ENCODE results near the gene SNX15.

The SNX15 gene

DNA sequence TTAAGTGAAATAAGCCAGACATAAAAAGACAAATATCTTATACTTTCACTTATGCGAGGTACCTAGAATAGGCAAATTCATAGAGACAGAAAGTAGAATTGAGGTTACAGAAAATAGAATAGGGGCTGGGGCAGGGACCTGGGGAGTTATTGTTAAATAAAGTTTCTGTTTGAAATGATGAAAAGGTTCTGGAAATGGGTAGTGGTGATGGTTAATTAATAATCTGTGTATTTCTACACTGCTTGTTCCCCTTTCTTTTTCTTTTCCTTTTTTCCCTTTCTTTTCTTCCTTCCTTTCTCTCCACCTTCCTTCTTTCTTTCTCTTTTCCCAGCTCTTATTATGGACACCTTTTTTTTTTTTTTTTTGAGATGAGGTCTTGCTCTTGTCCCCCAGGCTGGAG lies 28.3 kb downstream of the SNX15 start:
- no peak for DNase-seq (ENCODE audit: low read depth in 3 of 3, low spot score in 1 of 3)

DNA sequence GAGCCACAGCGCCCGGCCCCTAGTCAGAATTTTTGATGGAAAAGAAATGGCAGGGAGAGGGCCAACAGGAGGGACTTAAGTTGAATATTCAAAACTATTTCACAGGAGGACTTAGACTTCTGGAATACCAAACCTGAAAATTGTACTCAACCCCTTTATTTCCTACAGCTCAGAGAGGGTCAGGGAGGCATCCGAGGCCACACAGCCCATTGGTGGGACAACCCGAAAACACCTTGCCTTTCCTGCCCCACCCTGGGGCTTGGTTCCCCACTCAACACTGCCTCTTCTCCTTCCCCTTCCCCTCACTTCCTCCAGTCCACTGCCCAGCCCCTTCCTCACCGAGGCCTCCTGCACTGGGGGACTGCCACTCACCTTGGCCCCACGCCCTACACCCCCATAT lies 29.8 kb downstream of the SNX15 start:
- no peak for DNase-seq (ENCODE audit: low read depth in 3 of 3, low spot score in 1 of 3)

GRCh38 chr11:65057526-65057925 lies 30.3 kb downstream of the SNX15 start:
- DNase-seq (ENCODE audit: low read depth in 3 of 3, low spot score in 1 of 3), result no peak

DNA sequence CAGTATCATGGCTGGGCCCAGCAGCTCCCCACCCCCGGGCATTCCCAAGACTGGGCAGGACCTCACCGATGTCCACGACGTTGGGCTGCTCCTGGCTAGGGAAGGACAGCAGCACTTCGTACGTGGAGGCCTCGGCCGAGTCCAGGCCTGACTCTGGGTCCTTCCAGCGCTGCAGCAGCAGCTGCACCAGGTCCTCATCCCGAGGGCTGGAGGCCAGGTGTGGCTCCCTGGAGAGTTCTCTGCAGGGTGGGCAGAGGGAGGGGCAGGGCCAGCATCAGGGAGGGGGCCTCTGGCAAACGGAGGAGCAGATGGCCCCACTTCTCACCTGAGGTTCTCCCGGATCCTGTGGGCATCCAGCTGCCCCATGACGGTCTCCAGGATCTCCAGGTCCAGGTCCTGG lies 30.8 kb downstream of the SNX15 start:
- no peak for DNase-seq (ENCODE audit: low read depth in 3 of 3, low spot score in 1 of 3)

- DNase-seq (ENCODE audit: low read depth in 3 of 3, low spot score in 1 of 3), result no peak
Observed at GRCh38 chr11:65058419-65059054, 31.3 kb downstream of the SNX15 start, which contains the start of gene NAALADL1. Gene NAALADL1, minus strand, starts transcription at chr11:65058553. Its CDS starts 32 bp downstream, at chr11:65058521.

DNA sequence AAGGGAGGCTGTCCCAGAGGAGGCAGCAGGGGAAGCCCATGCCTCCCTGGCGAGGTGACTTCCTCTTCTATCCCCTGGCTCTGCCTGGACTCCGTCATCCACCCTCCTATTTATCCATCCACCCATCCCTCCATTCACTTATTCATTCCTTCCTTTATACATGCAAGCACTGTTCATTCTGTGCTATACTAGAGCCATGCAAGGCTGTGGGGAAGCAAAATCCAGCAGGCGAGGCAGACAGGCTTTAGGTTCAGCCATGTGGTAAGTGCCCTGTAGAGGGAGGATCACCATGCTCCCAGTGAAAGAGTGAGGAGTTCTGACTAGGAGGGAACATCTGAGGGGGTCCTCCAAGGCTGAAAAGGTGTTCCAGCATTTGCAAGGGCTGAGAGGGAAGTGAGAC lies 32.3 kb downstream of the SNX15 start:
- DNase-seq (ENCODE audit: low read depth in 3 of 3, low spot score in 1 of 3), result no peak

- no peak for DNase-seq (ENCODE audit: low read depth in 3 of 3, low spot score in 1 of 3)
Observed at GRCh38 chr11:65059959-65060824, 33.0 kb downstream of the SNX15 start.

DNA sequence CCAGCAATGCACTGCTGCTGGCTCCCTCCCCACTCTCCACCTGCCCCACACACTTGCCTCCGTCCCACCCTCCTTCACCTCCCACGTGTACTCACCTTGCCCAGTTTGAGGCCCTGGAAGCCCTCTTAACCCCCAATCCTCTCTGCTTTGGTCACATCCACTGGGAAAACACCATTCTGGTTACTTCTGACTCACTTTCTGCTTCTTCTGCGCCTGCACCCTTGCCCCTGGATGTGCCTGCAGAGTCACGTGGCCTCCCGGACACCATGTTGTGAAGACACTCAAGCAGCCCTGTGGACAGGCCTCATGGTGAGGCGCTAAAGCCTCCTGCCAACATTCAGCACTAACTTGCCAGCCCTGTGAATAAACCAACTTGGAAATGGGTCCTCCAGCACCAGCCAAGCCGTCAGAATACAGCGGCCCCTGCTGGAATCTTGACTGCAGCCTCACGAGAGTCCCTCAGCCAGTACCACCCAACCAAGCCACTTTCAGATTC lies 33.7 kb downstream of the SNX15 start:
- DNase-seq (ENCODE audit: low read depth in 3 of 3, low spot score in 1 of 3), result no peak

GRCh38 chr11:65063532-65063931 lies 36.3 kb downstream of the SNX15 start:
- no peak for DNase-seq (ENCODE audit: low read depth in 3 of 3, low spot score in 1 of 3)

DNA sequence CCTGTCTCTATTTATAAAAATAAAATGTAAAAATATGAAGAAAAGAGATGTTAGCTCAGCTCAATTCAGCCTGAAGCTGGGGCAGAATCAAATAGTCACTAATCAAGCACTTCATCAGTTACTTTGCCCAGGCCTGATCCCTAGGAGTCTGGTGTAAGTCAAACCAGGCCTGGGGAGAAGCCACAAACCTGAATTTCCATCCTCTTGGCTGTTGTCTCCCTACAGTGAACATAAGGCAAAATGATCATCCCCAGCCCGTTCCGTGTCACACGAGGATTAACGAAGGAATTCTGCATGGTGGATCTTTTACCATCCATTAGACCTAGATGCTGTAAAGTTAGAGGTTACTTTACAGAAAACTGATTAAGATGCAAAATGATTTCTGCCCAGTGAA lies 37.6 kb downstream of the SNX15 start:
- no peak for DNase-seq (ENCODE audit: low read depth in 3 of 3, low spot score in 1 of 3)

GRCh38 chr11:65065851-65066250 lies 38.6 kb downstream of the SNX15 start:
- no peak for DNase-seq (ENCODE audit: low read depth in 3 of 3, low spot score in 1 of 3)

DNA sequence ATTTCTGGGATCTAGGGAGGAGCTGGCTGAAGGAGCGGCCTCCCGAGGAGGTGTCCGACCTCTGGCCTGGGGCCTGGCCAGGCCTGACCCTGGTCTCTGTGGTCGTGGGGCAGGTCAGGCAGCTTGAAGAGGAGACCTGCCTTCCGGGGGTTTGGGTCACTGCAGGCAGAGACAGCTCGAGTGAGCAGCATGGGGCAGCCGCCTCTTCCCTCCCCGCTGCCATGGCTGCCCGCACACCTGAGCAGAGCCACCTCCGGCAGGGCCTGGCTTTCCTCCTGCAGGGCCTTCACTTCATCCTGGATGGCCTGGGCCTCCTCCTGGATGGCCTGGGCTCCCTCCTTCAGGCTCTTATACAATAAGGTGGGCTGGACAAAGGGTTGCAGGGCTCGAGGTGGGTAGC lies 39.1 kb downstream of the SNX15 start:
- no peak for DNase-seq (ENCODE audit: low read depth in 3 of 3, low spot score in 1 of 3)

- DNase-seq (ENCODE audit: low read depth in 3 of 3, low spot score in 1 of 3), result no peak
Observed at GRCh38 chr11:65066805-65067291, 39.6 kb downstream of the SNX15 start.

DNA sequence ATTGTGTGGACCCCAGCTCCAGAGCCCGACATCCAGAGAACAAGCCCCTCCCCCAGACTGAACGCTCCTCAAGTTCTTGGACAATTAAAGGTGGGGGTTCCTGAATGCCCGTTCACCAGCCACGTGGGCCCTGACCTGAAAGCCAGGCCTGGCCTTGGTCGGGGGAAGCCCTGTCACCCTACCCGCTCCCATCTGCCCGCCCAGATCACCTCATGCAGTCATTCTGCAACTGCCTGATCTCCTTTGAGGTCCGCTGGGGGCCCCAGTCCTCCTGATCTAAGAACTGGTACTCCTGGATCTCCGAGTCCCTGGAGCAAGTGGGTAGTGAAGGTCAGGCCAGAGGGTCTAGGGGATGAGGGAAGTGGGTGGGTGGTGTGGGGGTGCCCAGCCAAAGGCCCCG lies 40.2 kb downstream of the SNX15 start:
- DNase-seq (ENCODE audit: low read depth in 3 of 3, low spot score in 1 of 3), result no peak

GRCh38 chr11:65069217-65069616 lies 42.0 kb downstream of the SNX15 start:
- DNase-seq (ENCODE audit: low read depth in 3 of 3, low spot score in 1 of 3), result no peak

- DNase-seq (ENCODE audit: low read depth in 3 of 3, low spot score in 1 of 3), result no peak
Observed at GRCh38 chr11:65071907-65072630, 44.8 kb downstream of the SNX15 start.

GRCh38 chr11:65072631-65072966 lies 45.4 kb downstream of the SNX15 start:
- DNase-seq (ENCODE audit: low read depth in 3 of 3, low spot score in 1 of 3), result no peak

DNA sequence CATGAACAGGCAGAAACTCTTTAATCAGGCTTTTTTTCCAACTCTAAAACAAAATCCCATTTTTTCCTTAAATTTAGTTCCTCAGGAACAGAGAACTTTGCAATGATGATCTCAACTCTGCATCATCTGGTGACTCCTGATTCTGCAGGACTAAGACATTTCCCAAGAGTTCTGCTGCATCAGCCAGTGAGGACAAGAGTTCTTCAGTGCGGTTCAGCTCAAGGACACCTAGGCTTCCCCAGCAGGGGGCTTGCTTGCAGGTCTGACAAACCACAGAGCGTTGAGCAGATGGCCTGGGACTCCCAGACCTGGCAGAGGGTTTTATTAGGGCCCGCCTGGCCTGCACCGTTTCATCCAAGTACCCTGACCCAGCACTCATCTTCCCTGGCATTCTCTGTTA lies 50.2 kb downstream of the SNX15 start:
- DNase-seq (ENCODE audit: low read depth in 3 of 3, low spot score in 1 of 3), result no peak

DNA sequence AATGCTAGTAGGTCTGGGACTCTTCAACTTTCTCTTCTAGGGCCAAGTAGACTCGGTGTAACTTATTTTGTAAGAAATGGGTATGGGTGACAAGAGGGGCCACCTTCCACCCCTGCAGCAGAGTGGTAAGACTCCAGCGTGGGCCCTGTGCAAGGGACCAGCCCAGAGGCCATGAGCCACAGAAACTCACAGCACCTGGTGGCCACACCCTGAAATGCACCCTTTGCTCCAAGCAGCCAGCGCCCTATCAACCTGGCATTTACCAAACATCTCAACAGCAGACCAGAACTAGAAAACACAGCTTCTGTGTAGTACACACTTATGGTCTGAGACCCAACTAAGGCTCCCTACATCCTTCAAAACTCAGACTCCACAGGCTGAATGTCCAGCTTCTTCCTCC lies 50.9 kb downstream of the SNX15 start:
- peak; percentile 29 to 59 (median 58) for DNase-seq (ENCODE audit: low read depth in 3 of 3, low spot score in 1 of 3)

- DNase-seq (ENCODE audit: low read depth in 3 of 3, low spot score in 1 of 3), result no peak
Observed at GRCh38 chr11:65078786-65079342, 51.6 kb downstream of the SNX15 start.

DNA sequence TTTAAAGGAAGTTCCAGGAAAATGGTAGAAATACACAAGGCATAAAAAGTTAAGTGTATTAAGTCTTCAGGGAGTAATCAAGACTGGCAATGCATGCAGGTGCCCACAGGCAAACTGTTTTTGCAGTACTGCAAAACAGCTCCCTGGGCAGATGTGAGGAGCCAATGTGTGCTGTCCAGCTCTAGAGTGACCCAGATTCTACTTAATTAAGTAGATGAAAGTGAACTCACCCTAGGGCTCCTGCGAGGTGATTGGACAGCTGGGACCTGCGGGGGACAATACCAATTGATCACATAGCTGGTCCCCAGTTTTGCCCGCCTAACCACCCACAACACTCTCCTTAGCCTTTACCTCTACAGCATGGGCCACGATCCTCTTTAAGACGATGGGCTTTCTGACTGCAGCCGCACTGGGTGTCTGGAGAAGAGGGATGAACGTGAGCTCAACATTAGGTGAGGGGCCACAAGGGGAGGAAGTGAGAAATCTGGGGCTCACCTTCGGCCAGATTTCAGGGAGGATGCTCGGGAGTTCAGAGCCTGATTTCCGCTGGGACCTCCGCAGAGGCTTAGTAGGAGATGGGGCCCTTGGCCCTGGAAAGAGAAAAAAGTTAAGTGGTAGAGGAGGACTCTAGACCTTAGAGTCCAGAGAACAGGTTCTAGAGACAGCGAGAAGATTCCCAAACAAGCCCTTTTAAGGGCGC lies 56.0 kb downstream of the SNX15 start:
- no peak for DNase-seq (ENCODE audit: low read depth in 3 of 3, low spot score in 1 of 3)

All from stimulated activated CD4-positive, alpha-beta T cell treated with anti-CD3 and anti-CD28 coated beads, TNF-alpha, amount 100 ng/mL, for 1 hour (primary cell).